Stimulated activated CD8-positive, alpha-beta memory T cell treated with anti-CD3 and anti-CD28 coated beads, Interleukin-12 subunit alpha, Interleukin-12 subunit beta, amount 100 ng/mL, for 4 hours (primary cell): ENCODE data around the gene SMIM27.
"Not testable (repeated sequence)": the region's sequence is repeated elsewhere in the genome, so short reads cannot be mapped to it uniquely, and the experiment has no call there.

Experiments
- DNase-seq: peaks from one replicate; pipeline ENCODE4 v3.0.0-alpha.2; 2020; ENCODE audit warnings: low read depth

SMIM27 gene

GRCh38 chr9:32552172-32552872 lies at the start of gene SMIM27, which contains the start of gene TOPORS:
SMIM27 (plus strand) TSS chr9:32552327; CDS start chr9:32552435, 108 bp downstream.
TOPORS (minus strand) TSS chr9:32552586; CDS start chr9:32552436, 150 bp downstream.
- DNase-seq, result peak; percentile 83

- no peak for DNase-seq
These were observed 49.7 kb upstream of the SMIM27 start for GRCh38 chr9:32502464-32502863.

- DNase-seq, result no peak
These were observed 49.1 kb upstream of the SMIM27 start for GRCh38 chr9:32503008-32503407.

- no peak for DNase-seq
These were observed 43.4 kb upstream of the SMIM27 start for GRCh38 chr9:32508728-32509127.

GRCh38 chr9:32516241-32516640 lies 35.9 kb upstream of the SMIM27 start:
- DNase-seq, result no peak

GRCh38 chr9:32518276-32518675 lies 33.9 kb upstream of the SMIM27 start:
- no peak for DNase-seq

GRCh38 chr9:32523910-32524309 lies 28.2 kb upstream of the SMIM27 start:
- no peak for DNase-seq

GRCh38 chr9:32524558-32524891 lies 27.6 kb upstream of the SMIM27 start:
- DNase-seq, result not testable (repeated sequence)

- no peak for DNase-seq
These were observed 27.0 kb upstream of the SMIM27 start for GRCh38 chr9:32524892-32525708.

GRCh38 chr9:32525709-32526030 lies 26.5 kb upstream of the SMIM27 start:
- no peak for DNase-seq

- DNase-seq, result peak; percentile 64
These were observed 26.0 kb upstream of the SMIM27 start, which contains the start of gene RIGI for GRCh38 chr9:32526041-32526706. RIGI (minus strand) TSS chr9:32526196; CDS start chr9:32526166, 30 bp downstream.

- no peak for DNase-seq
These were observed 25.4 kb upstream of the SMIM27 start for GRCh38 chr9:32526707-32527048.

GRCh38 chr9:32533336-32533735 lies 18.8 kb upstream of the SMIM27 start:
- no peak for DNase-seq

- DNase-seq, result no peak
These were observed 18.3 kb upstream of the SMIM27 start for GRCh38 chr9:32533816-32534215.

- DNase-seq, result no peak
These were observed 9.1 kb upstream of the SMIM27 start for GRCh38 chr9:32543047-32543446.

GRCh38 chr9:32545884-32546283 lies 6.2 kb upstream of the SMIM27 start:
- no peak for DNase-seq

GRCh38 chr9:32548213-32548612 lies 3.9 kb upstream of the SMIM27 start:
- not testable (repeated sequence) for DNase-seq

- DNase-seq, result no peak
These were observed 2.0 kb upstream of the SMIM27 start for GRCh38 chr9:32550150-32550561.

GRCh38 chr9:32550562-32551275 lies 1.4 kb upstream of the SMIM27 start:
- peak; percentile 90 for DNase-seq

- peak; percentile 15 for DNase-seq
These were observed 663 bp upstream of the SMIM27 start for GRCh38 chr9:32551276-32552051.

- no peak for DNase-seq
These were observed 2.0 kb downstream of the SMIM27 start for GRCh38 chr9:32554107-32554506.

GRCh38 chr9:32554591-32554990 lies 2.5 kb downstream of the SMIM27 start:
- DNase-seq, result no peak
